HG02970 (cell line): ENCODE results near the gene RALGPS2.

Experiments used
- ATAC-seq: cut with Tn5 transposase; IDR thresholded peaks from one replicate; pipeline ENCODE4 v1.9.1; 2021; ENCODE audit warnings: mild to moderate bottlenecking, moderate library complexity, moderate number of reproducible peaks; ENCODE audit not compliant: unreplicated experiment, low FRiP score

Gene RALGPS2

GRCh38 chr1:178724728-178725465 lies at the start of gene RALGPS2:
RALGPS2 (plus strand) TSS chr1:178725244; CDS start chr1:178776765, 51,521 bp downstream.
- ATAC-seq = peak; percentile 48

DNA sequence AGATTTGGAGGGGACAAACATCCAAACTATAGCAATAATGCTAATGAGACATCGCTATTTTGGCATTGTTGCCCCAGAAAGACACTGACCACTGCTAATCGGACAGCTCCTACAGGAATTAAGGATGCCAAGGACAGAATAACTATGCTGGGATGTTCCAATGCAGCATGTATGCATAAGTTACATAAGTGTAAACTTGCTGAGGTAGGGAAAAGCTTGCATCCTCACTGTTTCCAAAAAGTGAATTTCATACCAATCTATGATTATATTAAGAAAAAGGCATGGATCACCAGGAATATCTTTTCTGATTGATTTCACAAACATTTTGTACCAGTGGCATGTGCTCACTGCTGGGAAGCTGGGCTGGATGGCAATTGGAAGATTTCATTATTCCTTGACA lies 45.8 kb upstream of the RALGPS2 start:
- ATAC-seq = no peak

GRCh38 chr1:178682429-178682828 lies 42.6 kb upstream of the RALGPS2 start:
- no peak for ATAC-seq

DNA sequence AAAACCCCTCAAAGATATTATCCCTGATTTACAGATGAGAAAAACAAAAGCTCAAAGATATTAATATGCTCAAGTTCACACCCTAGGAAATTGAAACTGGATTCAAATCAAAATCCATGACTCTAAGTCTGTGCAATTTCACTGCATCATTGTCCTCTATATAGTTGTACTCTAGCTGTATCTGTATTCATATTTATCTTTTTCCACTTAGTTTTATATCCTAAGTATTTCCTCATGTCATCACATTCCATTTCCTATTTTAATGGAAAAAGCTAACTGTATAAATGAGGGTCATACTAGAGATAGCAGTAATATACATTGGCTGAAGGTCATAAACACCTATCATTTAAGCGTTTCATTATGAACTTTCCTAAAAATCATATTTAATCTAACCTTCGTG lies 42.2 kb upstream of the RALGPS2 start:
- ATAC-seq = no peak

GRCh38 chr1:178683291-178683690 lies 41.8 kb upstream of the RALGPS2 start:
- no peak for ATAC-seq

GRCh38 chr1:178684111-178684510 lies 40.9 kb upstream of the RALGPS2 start:
- no peak for ATAC-seq

- no peak for ATAC-seq
These were observed 40.5 kb upstream of the RALGPS2 start for GRCh38 chr1:178684542-178685000.

DNA sequence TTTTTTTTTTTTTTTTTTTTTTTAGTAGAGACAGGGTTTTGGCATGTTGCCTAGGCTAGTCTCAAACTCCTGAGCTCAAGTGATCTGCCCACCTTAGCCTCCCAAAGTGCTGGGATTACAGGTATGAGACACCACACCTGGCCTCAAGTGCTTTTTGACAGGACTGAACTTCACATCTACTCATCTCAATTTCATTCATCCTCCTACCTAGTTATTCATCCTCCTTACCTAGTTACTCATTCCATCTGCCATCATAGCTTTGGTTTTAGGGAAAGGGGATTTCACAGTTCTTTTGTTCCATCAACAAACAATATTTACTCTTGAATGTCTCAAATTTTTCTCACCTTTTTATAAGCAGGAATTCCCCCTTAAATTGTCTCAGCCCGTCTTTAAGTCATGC lies 38.6 kb upstream of the RALGPS2 start:
- ATAC-seq = no peak

GRCh38 chr1:178688244-178688643 lies 36.8 kb upstream of the RALGPS2 start:
- ATAC-seq = no peak

DNA sequence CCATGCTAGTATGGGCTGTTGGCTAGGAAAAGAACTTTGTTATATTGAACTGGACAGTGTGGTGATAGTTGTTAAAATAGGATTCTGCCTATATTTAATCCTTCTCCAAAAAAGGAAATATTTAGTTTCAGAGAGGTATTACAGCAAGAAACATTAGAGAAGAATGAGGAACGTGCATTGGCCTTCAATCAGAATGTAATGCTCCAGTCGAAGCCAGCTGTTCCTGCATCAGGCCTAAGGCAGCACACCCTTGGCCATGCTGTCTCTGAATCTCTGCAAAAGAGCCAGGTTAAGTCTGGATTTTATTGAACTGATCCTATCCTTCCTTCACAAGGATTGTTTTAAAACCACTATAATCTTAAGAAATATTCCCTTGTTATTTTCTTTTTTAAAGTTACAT lies 35.3 kb upstream of the RALGPS2 start:
- ATAC-seq = no peak

- ATAC-seq = no peak
These were observed 34.5 kb upstream of the RALGPS2 start for GRCh38 chr1:178690496-178690895.

DNA sequence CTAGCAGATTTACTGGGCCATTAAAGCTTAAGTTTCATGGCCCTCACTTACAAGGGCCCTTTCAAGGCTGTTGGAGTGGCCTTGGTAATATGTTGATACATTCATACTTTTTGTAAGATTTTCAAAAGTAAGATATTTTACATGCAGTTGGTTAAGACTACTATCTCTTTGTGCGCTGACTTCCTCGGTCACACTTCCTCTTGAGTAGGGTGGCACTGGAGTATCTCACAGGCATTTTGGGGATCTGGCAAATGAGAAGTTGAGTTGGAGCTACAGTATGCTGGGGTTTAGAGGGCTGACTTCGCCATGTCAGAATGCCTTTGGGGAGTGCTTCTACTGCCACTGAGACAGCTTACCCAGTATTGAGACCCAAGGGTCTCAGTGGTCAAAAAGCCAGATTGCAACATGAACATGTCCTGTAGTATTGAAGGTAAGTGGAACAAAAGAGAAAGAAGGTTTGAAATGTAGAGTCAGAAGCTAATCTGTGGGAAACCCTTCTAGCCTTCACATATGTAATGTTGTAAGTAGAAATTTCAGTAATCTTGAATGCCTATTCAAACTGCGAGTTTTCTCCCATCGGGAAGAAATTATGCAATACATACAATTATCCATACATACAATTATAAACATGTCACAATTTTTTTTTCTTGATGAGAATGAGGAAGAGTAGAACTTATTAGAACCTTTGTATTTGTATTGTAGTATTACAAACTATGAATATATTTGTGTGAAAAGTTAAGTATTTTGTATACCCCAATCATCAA lies 32.3 kb upstream of the RALGPS2 start:
- ATAC-seq = no peak

DNA sequence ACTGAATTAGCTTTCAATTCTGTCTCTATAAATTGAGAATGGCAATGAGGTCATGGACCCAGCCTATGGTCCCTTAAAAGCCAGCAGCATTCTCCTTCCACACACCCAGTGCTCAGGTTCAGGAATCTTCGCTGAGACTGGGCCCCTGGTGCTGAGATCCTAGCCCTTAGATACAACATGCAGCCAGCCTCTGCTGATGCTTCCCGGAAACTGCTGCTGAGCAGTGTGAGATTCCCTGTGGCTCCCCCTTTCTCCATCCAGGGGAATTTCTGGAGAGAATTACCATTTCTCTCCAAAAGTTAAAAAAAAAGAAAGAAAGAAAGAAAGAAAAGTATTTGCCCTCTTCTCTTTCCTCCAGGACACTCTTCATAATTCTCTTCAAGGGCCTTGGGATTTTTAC lies 31.7 kb upstream of the RALGPS2 start:
- no peak for ATAC-seq

DNA sequence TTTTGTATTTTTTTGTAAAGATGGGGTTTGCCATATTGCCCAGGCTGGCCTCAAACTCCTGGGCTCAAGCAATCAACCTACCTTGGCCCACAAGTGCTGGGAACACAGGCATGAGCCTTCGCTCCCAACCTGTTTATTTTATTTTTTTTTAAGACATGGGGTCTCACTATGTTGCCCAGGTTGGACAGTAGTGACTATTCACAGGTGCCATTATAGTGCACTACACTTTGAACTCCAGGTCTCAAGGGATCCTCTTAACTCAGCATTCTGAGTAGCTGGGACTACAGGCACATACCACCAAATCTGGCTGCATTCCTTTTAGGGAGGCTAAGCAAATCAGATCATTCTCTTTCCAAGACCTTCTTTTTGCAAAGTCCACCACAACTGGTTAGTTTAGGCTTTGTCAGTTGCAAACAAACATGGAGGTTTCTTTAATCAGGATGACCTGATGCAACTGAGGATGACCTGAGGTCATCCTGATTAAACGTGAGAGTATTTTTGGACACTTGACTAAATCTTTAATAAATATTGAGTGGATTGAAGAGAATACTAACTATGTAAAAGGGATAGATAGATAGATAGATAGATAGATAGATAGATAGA lies 30.0 kb upstream of the RALGPS2 start:
- no peak for ATAC-seq

- ATAC-seq = no peak
These were observed 22.9 kb upstream of the RALGPS2 start for GRCh38 chr1:178702146-178702545.

- ATAC-seq = no peak
These were observed 20.2 kb upstream of the RALGPS2 start for GRCh38 chr1:178704833-178705232.

GRCh38 chr1:178706432-178706831 lies 18.6 kb upstream of the RALGPS2 start:
- no peak for ATAC-seq

DNA sequence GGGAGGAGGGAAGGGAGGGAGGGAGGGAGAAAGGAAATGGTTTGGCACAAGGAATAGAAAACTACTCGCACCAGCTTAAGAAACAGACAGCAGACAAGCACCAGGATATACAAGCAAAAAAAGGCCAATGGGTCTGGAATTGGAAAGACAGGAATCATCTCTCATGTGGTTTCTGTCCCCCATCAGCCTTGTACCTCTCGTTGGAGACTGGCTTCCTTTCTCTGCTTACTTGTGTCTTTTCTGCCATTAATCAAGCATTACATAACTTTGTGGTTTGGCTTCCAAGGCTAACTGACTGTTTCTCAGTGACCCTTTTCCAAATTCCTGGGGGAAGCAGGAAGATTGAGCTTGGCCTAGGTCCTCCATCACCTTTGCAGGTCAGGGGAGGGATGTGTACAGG lies 11.8 kb upstream of the RALGPS2 start:
- no peak for ATAC-seq

DNA sequence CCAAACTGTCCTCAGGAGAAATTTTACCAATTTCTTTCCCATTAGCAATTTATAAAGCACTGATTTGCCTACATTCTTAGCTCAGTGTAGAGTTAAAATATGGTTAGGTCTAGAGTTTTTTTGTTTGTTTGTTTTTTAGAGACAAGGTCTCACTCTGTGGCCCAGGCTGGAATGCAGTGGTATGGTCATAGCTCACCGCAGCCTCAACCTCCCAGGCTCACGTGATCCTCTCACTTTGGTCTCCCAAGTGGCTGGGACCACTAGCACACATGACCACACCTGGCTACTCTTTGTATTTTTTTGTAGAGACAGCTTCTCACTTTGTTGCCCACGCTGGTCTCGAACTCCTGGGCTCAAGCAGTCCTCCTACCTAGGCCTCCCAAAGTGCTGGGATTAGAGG lies 10.6 kb upstream of the RALGPS2 start:
- no peak for ATAC-seq

DNA sequence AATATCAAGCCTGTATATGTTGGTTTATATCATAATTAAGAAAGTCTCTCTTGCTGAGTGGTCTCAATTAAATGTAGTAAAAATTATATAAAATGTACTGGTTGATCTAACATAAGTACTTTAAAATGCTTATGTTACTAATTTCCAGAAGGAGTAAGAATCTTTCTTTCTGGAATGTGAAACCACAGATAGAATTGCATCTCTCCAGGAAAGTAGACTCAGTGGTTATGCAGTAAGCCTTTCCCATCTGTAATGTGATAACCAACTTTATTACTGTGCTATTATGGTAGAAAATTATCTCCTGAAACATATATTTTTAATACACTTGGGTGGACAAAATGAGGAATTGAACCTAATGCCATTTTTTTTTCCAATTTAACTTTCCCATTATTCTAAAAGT lies 8.9 kb upstream of the RALGPS2 start:
- no peak for ATAC-seq

DNA sequence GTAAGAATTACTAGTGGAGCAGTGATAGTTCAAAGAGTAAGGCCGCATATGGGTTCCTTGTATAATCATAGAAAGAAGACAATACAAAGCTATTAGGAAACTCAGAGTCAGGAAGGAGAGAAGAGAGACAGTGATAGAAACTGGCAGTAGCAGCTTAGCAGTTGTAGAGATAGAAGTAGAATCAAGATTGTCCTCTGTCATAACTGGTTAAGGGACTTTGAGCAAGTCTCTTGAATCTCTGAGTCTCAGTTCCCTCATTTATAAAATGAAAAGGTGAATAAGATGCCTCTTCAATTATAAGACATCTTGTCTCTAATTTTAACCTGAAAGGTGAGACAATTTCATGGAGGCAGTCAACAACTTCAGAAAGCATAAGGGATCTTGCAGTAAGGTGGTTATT lies 6.5 kb upstream of the RALGPS2 start:
- ATAC-seq = no peak
